ENCODE data around the gene AIPL1.
"Not testable (repeated sequence)": the region's sequence is repeated elsewhere in the genome, so short reads cannot be mapped to it uniquely, and the experiment has no call there.

Gene AIPL1, protein sequence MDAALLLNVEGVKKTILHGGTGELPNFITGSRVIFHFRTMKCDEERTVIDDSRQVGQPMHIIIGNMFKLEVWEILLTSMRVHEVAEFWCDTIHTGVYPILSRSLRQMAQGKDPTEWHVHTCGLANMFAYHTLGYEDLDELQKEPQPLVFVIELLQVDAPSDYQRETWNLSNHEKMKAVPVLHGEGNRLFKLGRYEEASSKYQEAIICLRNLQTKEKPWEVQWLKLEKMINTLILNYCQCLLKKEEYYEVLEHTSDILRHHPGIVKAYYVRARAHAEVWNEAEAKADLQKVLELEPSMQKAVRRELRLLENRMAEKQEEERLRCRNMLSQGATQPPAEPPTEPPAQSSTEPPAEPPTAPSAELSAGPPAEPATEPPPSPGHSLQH

DNA sequence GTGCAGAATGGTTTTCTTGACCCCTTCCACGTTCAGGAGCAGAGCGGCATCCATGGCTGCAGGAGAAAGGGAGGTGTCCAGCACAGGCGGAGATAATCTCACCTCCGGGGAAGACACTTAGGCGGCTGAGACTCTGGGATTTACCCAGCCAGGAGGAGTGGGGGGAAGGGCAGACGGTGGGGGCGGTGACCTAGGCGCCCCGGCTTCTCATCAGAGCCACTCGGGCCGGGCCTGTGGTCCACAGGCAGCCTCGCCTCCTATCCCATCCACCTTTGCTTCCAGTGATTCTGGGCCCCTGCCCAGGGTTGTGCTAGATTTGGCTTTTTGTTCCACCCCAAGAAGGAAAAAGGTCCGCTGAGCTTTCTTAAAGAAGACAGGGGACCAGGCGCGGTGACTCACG is at the start of gene AIPL1:
Gene AIPL1 (minus strand): TSS at position 71 of the 400 bp plus-strand sequence. CDS start 17 bp downstream, at position 54.
- DNase-seq: no peak

DNA sequence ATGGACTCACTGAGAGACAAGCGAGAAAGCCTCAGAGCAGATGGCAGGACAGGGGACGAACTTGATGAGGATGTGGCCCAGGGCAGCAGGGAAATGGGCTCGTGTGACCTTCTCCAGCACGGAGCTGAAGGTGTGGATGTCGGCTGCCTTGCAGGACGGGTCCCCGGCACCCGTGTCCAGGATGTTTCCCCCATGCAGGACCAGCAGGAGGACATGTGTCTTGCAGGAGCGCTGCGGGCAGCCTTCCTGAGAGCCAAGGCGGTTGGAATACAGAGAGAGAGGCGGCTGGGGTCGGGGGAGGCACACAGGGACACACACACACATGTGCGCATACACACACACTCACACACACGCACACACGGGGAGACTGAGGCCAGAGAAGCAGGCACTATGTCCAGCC is 48.6 kb upstream of the AIPL1 start:
- DNase-seq: no peak

DNA sequence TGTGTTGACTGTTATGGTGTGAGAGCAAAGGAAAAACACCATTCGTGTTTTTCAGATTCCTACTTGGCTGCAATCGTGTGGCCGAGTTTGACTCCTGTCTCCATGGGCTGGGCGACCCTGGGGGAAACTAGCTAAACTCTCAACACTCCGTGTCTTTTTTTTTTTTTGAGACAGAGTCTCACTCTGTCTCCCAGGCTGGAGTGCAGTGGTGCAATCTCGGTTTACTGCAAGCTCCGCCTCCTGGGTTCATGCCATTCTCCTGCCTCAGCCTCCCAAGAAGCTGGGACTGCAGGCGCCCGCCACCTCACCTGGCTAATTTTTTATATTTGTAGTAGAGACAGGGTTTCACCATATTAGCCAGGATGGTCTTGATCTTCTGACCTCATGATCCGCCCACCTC is 47.9 kb upstream of the AIPL1 start:
- not testable (repeated sequence) for DNase-seq

- no peak for DNase-seq
Measured at GRCh38 chr17:6482105-6482455, 47.2 kb upstream of the AIPL1 start.

GRCh38 chr17:6480303-6480675 is 45.4 kb upstream of the AIPL1 start:
- DNase-seq: no peak

DNA sequence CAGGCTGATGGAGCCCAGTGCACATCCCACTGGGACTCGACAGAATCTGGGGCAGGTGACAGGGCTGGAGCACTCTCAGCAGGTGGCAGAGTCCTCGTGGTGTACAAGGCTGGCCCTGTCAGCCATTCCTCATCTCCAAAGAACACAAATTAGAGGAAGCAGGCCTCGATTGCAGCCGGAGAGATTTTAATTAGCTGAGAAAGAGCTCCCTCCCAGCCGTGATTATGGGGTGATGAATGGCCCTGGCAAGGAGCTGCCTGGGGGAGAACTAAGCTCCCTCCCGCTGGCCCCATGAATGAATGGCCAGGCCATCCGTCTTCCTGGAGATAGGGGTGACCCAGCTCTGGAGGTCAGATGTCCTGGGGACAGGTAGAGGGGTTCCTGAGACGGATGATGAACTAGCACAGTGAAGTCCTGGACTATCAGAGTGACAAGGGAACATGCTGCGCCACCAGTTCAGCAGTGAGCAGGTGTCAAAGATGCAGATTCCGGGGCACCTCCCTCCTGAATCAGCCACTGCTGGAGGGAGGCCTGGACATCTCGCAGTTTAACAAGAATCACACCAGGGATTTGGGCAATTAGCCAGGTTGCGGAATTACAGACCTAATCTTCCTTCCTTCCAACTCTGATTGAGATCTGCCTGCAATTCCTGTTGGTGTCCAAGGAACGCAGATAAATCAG is 44.8 kb upstream of the AIPL1 start:
- no peak for DNase-seq

DNA sequence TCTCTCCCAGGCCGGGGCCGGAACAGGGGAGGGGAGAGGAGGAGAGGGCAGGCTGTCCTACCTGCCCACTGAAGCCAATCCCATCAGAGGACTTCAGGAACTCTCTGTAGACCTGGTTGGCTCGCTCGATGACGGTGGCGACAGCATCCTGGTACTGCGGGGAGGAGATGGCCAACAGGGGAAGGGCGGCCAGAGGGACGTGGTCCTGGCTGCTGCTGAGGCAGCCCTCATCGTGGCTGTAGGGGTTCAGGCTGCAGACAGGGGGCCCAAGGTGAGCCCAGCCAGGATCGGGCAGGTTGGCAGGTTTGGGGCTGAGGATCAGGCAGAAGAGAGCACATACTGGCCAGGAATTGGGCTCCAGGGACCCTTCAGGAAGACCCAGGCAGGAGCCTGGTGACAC is 43.6 kb upstream of the AIPL1 start:
- DNase-seq: no peak

- no peak for DNase-seq
Measured at GRCh38 chr17:6477831-6478383, 43.0 kb upstream of the AIPL1 start.

GRCh38 chr17:6476810-6477179 is 41.9 kb upstream of the AIPL1 start:
- DNase-seq: no peak

GRCh38 chr17:6476076-6476809 is 41.3 kb upstream of the AIPL1 start:
- no peak for DNase-seq

- no peak for DNase-seq
Measured at GRCh38 chr17:6475411-6475810, 40.5 kb upstream of the AIPL1 start.

DNA sequence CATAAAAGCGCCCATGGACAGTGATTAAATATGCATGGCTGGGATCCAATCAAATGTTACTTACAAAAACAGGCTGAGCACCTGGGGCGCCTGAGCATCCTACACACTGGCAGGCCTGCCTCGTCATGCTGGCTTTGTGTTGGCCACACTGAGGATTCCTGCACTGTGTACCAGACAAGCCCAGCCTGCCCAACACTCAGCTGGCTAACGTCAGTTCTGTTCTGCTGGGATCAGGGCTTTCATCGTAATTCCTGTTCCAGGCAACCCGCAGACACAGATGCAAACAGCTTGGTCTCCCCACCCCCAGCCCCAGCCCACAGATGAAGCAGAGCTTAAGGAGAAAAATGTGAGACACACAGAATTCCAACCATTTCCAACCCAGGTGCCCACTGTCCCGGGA is 40.0 kb upstream of the AIPL1 start:
- DNase-seq: no peak

- no peak for DNase-seq
Measured at GRCh38 chr17:6474376-6474775, 39.5 kb upstream of the AIPL1 start.

GRCh38 chr17:6473128-6473767 is 38.3 kb upstream of the AIPL1 start:
- peak; percentile 88 for DNase-seq

DNA sequence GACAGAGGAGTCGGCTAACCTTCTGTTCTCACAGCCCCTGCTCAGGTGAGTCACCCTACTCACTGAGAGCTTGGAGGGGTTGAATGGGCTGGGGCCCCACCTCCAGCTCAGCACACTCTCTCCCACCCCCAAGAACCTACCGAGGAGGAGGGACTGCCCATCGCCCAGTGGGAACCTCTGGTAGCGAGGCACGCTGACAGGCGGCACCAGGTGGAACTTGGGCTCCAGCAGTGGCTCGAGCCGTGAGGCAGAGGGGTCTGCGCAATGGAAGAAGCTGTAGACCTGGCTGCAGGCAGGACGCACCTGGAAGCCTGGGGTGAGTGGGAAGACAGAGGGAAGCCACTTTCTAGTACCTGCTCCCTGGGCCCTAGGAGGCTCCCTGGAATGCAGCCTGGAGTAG is 37.6 kb upstream of the AIPL1 start:
- no peak for DNase-seq

- no peak for DNase-seq
Measured at GRCh38 chr17:6471531-6472465, 36.9 kb upstream of the AIPL1 start.

DNA sequence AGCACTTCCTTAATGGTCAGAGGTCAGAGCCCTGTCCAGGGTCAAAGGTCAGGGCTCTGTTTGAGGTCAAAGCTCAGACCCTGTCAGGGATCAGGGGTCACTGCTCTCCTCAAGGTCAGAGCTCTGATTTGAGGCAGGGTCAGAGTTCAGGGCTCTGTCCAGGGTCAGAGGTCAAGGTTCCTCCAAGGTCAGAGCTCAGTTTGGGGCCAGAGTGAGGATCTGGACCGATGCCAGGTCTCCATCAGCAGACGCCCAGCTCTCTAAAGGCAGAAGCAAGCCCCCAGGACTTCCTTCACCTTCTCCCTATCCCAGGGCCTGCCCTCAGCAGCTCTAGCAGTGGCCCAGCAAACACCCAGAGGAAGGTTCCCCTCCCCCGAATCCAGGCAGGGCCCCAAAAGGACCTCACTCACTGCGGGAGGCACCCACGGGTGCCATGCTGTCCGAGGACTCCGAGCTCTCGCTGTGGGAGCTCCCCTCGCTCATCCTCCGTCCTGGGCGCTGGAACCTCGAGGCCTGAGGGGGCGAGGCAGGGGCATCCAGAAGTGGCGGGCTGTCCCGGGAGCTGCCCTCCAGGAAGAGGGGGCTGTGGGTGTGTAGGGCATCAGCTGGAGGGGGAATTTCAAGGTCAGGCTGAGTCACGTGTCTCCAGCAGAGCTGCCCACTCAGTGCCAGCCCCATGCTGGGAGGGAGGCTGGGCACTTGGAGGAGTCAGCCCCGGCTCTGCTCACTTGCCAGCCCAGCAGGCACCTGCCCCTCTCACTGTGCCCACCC is 36.0 kb upstream of the AIPL1 start:
- DNase-seq: no peak

DNA sequence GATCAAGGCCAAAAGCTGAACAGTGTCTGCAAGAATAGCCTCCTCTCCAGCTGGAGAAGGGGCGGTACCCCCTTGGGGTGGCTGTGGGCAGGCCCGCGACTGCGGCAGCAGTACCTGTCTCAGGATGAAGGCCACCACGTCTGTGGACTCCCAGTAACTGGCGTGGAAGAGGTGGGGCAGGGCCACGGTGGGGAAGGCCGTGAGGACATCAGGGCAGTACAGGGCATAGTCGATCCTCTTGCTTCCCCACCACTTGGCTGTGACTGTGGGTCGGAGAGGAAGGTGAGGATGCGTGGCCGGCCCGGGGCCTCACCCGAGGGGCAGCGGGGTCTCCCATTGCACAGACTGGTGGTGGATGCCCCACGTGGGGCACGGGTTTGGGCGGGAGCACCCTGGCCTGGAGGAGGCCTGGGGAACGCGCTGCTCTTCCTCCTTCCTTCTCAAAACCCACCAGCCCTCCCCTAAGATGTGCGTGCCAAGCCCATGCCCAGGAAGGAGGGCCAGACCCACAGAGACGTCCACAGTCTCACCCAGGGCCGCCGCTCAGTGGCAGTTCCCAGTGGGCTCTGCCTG is 35.3 kb upstream of the AIPL1 start:
- no peak for DNase-seq

DNA sequence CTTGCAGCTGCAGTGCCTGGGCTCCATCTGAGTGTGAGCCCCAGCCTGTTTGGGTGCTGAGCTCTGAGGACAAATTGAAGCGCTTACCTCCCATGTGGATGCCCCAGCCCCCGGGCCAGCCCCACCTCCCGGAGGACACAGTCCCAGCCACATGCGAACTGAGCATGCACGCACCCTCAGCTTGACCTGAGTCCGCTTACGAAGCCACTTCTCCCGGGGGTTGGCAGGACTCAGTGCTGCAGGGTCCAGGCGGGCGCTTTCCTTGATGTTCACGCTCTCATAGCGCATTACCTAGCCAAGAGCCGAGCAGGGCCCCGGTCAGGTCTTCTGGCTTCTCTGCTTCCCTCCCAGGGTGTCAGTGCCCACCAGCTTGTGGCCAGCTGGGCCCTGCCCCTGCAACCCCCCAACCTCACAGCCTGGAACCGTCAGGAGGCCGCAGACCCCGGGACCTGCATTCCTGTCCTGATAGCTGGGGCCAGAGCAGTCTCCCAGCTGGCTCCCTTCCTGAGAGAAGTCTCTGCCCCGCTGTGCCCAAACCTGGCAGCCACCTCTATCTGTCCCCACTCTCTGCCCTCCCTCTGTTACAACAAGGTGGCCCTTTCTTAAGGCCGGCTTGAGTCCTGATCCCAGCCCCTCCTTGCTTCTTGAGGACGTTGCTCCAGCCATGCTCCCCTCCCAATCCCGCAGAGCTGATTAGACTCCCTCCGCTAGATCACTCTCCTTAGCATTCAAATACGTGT is 33.3 kb upstream of the AIPL1 start:
- no peak for DNase-seq

GRCh38 chr17:6467567-6467966 is 32.6 kb upstream of the AIPL1 start:
- DNase-seq: no peak
